ENCODE data around the gene PPM1E. TPM values are rescaled to one million over a fixed set of nuclear protein-coding genes. Genes with fewer than 3 reads are reported as not detected.

The PPM1E gene
- total RNA-seq, 1 donor from 2014 or later, result 3.6 TPM

DNA sequence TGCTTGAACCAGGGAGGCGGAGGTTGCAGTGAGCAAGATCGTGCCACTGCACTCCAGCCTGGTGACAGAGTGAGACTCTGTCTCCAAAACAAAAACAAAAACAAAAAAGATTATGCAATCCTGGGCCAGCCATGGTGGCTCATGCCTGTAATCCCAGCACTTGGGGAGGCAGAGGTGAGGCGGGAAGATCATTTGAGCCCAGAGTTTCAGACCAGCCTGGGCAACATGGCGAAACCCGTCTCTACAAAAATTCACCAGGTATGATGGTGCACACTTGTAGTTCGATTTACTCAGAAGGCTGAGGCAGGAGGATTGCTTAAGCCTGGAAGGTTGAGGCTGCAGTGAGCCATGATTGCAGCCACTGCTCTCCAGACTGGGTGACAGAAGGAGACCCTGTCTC is 109.6 kb downstream of the PPM1E start:
- no peaks in the 10 kb centered on the region for H3K36me3 Mint-ChIP-seq

DNA sequence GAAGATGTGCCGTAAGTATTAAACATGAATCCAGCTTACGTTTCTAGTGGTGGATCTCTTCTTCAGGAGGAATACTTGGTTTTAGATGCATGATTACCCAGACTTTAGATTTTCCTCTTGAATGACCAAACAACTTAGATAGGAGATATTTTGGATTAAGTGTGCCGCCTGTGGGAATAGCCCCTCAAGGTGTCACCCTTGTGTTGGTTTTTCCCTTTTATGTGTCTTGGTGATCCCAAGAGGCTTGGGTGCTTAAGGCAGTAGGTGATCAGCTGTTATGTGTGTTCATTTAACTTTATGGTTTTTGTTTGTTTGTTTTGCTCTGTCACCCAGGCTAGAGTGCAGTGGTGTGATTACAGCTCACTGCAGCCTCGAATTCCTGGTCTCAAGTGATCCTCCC is 115.1 kb downstream of the PPM1E start:
- H3K4me3 Mint-ChIP-seq, result no peak overlapping the region
- DNase-seq (ENCODE audit: extremely low spot score, unreplicated experiment), result no peak
- no peaks in the 10 kb centered on the region for H3K9me3 Mint-ChIP-seq
- H3K4me1 Mint-ChIP-seq (ENCODE audit: unreplicated experiment), result no peaks in the 10 kb centered on the region
- H3K36me3 Mint-ChIP-seq, result no peaks in the 10 kb centered on the region
- H3K27ac Mint-ChIP-seq, result no peak overlapping the region
- TF ChIP-seq, protein P1, sequence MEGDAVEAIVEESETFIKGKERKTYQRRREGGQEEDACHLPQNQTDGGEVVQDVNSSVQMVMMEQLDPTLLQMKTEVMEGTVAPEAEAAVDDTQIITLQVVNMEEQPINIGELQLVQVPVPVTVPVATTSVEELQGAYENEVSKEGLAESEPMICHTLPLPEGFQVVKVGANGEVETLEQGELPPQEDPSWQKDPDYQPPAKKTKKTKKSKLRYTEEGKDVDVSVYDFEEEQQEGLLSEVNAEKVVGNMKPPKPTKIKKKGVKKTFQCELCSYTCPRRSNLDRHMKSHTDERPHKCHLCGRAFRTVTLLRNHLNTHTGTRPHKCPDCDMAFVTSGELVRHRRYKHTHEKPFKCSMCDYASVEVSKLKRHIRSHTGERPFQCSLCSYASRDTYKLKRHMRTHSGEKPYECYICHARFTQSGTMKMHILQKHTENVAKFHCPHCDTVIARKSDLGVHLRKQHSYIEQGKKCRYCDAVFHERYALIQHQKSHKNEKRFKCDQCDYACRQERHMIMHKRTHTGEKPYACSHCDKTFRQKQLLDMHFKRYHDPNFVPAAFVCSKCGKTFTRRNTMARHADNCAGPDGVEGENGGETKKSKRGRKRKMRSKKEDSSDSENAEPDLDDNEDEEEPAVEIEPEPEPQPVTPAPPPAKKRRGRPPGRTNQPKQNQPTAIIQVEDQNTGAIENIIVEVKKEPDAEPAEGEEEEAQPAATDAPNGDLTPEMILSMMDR (conservative IDR thresholded peaks at IDR 0.05), result no peak
- H3K27me3 Mint-ChIP-seq, result no peaks in the 10 kb centered on the region

More for the DNA sequence above, 109.6 kb downstream of the PPM1E start:
- no peak for DNase-seq (ENCODE audit: extremely low spot score, unreplicated experiment)
- no peaks in the 10 kb centered on the region for H3K4me1 Mint-ChIP-seq (ENCODE audit: unreplicated experiment)
- H3K27ac Mint-ChIP-seq, result no peak overlapping the region
- TF ChIP-seq, protein P1 (conservative IDR thresholded peaks at IDR 0.05), result no peak
- no peak overlapping the region for H3K4me3 Mint-ChIP-seq
- H3K27me3 Mint-ChIP-seq, result no peaks in the 10 kb centered on the region
- no peaks in the 10 kb centered on the region for H3K9me3 Mint-ChIP-seq

DNA sequence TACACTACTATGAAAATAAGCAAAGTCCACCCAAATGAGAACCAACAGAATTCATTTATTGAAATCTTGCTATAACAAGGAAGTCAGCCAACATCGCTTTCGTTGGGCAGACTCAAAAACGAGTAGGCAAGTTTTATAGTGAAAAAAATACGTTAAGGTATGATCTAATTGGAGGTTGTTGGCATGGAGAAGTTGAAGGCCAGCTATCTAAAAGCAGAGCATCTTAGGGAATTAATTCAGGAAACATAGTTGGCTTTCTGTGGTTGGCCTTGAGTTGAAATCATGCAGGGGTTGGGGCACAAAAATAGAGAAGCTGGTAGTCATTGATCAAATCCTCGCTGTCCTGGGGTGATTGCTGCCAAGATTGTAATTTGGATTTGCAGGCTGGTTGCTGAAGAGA is 118.3 kb downstream of the PPM1E start:
- no peak overlapping the region for H3K27ac Mint-ChIP-seq
- no peak for DNase-seq (ENCODE audit: extremely low spot score, unreplicated experiment)
- no peaks in the 10 kb centered on the region for H3K4me1 Mint-ChIP-seq (ENCODE audit: unreplicated experiment)
- H3K9me3 Mint-ChIP-seq, result no peaks in the 10 kb centered on the region
- no peak overlapping the region for H3K4me3 Mint-ChIP-seq
- no peaks in the 10 kb centered on the region for H3K27me3 Mint-ChIP-seq
- TF ChIP-seq, protein P1 (conservative IDR thresholded peaks at IDR 0.05), result no peak
- no peaks in the 10 kb centered on the region for H3K36me3 Mint-ChIP-seq

DNA sequence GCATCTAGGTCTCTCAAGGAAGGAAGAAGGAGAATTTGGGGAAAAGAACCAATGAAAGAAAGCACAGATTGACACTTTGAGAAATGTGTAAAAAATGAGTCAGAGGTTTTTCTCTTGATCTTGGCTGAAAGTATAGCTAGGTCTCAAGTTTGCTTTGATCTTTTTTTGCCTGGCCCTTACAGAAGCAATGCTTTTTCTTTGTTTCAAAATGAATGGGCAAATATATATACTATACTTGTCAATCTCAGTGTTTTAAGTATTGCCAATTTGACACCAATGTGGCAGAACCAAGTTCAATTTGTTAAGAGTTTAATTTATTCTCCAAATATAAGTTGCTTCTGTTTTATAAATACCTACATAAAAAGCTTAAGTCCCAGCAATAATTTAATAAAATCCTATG is 119.6 kb downstream of the PPM1E start:
- Mint-ChIP-seq H3K27ac (no peak overlapping the region), H3K9me3 (no peaks in the 10 kb centered on the region), H3K27me3 (no peaks in the 10 kb centered on the region), H3K4me1 (ENCODE audit: unreplicated experiment) (no peaks in the 10 kb centered on the region), H3K36me3 (no peaks in the 10 kb centered on the region), H3K4me3 (no peak overlapping the region)
- TF ChIP-seq, protein P1 (conservative IDR thresholded peaks at IDR 0.05), result no peak
- no peak for DNase-seq (ENCODE audit: extremely low spot score, unreplicated experiment)

DNA sequence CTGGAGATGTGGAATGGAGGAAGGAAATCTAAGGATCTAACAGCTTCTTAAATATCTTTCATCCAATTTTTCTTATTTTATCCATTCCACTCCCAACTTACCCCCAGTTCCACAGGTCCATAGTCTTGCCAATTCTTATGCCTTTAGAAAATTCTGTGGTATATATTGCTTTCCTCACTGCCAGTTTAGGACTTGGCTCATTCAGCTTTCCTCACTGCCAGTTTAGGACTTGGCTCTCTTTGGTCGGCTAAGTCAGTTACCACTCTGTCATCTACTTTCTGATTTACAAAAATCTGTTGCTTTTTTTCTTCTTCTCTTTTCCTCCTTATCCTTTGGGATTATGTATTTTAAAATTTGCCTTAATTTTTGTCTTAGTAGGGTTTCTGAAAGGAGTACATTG is 128.5 kb downstream of the PPM1E start:
- TF ChIP-seq, protein P1 (conservative IDR thresholded peaks at IDR 0.05), result no peak
- Mint-ChIP-seq H3K36me3 (no peaks in the 10 kb centered on the region), H3K27ac (no peak overlapping the region), H3K4me1 (ENCODE audit: unreplicated experiment) (no peaks in the 10 kb centered on the region), H3K9me3 (no peaks in the 10 kb centered on the region), H3K4me3 (no peak overlapping the region), H3K27me3 (no peaks in the 10 kb centered on the region)
- no peak for DNase-seq (ENCODE audit: extremely low spot score, unreplicated experiment)

DNA sequence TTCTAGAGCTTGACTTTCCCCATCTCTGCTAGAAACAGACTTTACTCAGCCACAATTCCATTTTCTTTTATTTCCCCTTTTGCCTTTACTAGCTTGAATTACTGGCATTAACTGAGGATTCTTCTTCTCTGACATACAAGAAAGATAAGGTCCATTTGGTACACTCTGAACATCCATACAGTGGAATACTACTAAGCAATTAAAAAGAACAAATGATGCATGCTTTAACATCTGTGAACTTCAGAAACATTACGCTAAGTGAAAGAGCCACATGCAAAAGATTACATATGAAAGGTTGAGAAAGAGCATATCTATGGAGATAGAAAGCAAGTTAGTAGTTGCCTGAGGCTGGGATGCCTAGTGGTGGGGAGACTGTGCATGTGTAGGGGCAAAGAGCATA is 130.9 kb downstream of the PPM1E start:
- Mint-ChIP-seq H3K4me3 (no peak overlapping the region), H3K27ac (no peak overlapping the region), H3K9me3 (no peaks in the 10 kb centered on the region), H3K27me3 (no peaks in the 10 kb centered on the region), H3K4me1 (ENCODE audit: unreplicated experiment) (no peaks in the 10 kb centered on the region), H3K36me3 (no peaks in the 10 kb centered on the region)
- TF ChIP-seq, protein P1 (conservative IDR thresholded peaks at IDR 0.05), result no peak
- DNase-seq (ENCODE audit: extremely low spot score, unreplicated experiment), result no peak
